ENCODE results near the gene PTGER4.

GRCh38 chr5:40669606-40670390 is 9.9 kb upstream of the PTGER4 start:
- TF ChIP-seq, protein P1, sequence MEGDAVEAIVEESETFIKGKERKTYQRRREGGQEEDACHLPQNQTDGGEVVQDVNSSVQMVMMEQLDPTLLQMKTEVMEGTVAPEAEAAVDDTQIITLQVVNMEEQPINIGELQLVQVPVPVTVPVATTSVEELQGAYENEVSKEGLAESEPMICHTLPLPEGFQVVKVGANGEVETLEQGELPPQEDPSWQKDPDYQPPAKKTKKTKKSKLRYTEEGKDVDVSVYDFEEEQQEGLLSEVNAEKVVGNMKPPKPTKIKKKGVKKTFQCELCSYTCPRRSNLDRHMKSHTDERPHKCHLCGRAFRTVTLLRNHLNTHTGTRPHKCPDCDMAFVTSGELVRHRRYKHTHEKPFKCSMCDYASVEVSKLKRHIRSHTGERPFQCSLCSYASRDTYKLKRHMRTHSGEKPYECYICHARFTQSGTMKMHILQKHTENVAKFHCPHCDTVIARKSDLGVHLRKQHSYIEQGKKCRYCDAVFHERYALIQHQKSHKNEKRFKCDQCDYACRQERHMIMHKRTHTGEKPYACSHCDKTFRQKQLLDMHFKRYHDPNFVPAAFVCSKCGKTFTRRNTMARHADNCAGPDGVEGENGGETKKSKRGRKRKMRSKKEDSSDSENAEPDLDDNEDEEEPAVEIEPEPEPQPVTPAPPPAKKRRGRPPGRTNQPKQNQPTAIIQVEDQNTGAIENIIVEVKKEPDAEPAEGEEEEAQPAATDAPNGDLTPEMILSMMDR (IDR thresholded peaks at IDR 0.05), result no peak
- TF ChIP-seq POLR2A (IDR thresholded peaks at IDR 0.05), result no peak
- TF ChIP-seq POLR2AphosphoS5 (IDR thresholded peaks at IDR 0.05), result peak in 1 of 3 donors; percentile 44
